GM12864 (cell line): ENCODE results near the gene SLC9A2.

ENCODE experiments used
- DNase-seq: peaks from one replicate; pipeline ENCODE4 v3.0.0-alpha.2; 2011; ENCODE audit warnings: low read depth
- H3K4me3 ChIP-seq: 2 replicates; pipeline ENCODE4 v1.5.1; 2011; ENCODE audit warnings: mild to moderate bottlenecking, low read depth, low read length, control low read depth
- CTCF ChIP-seq: IDR thresholded peaks from 2 replicates; pipeline ENCODE4 v1.5.1; 2011; ENCODE audit warnings: low read depth, mild to moderate bottlenecking, moderate library complexity, low read length, control low read depth, inconsistent platforms; ENCODE audit errors: missing control alignments

Gene SLC9A2

DNA sequence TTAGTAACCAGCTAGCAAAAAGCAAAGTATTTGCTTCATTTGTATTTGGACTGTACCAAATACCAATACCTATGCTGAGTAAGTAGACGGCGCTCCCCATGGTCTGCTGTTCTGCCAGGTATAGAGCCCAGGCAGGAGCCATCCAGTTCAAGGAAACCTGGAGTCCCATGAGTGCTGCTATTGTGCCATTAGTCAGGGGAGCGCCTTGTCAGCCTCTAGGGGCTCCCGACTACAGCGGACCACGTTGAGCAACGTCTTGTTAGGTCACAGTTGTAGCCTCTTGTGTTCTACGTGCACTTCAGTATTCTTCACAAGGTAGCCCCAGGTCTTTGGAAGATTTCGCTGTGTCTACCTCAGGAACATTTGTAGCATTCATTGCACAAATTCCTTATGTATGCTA, 21.6 kb upstream of the SLC9A2 start:
- no peak for DNase-seq
- no peak overlapping the region for H3K4me3 ChIP-seq
- TF ChIP-seq CTCF, result no peak

- H3K4me3 ChIP-seq, result no peak overlapping the region
- TF ChIP-seq CTCF, result no peak
- DNase-seq, result no peak
Observed at GRCh38 chr2:102599486-102599885, 19.9 kb upstream of the SLC9A2 start.

GRCh38 chr2:102601730-102602129, 17.6 kb upstream of the SLC9A2 start:
- no peak for DNase-seq
- no peak for TF ChIP-seq CTCF
- H3K4me3 ChIP-seq, result no peak overlapping the region

DNA sequence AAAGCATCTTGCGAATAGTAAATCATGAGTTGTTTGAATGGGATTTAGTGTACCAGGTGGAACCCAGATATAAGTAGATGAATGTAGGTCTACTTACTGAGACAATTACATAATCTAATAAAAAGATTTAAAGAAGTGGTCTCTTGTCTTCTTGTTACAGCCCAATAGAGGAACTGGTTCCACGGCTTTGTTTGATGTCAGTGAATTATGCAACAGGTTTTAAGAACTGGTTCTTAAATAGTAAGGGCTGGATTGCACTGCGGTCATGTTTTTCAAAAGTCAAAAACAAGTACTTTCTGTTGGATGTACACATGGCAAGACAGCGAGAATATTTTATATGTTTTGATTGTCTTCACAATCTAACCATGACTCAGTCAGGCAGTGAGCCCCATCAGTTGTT, 15.4 kb upstream of the SLC9A2 start:
- DNase-seq, result no peak
- TF ChIP-seq CTCF, result no peak
- no peak overlapping the region for H3K4me3 ChIP-seq

DNA sequence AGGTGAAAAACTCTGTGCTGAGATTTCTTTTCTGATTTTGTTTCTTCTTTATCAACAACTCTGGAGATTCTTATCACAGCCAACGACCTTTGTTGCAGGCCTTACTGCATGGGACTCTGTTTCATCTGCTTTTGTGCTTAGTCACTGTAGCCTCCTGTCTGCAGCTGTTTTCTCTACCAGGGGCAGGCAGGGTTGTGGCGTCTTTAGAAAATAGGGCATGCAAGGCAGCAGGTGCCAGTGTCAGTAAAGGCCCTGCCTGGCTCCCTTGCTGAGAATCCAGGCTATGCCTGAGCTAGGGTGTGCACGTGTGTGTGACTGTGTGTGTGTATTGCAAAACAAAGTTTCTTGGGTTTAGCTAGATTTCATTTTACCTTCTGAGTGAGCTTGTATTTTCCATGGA, 14.6 kb upstream of the SLC9A2 start:
- H3K4me3 ChIP-seq, result no peak overlapping the region
- no peak for TF ChIP-seq CTCF
- no peak for DNase-seq

- TF ChIP-seq CTCF, result no peak
- DNase-seq, result no peak
- H3K4me3 ChIP-seq, result no peak overlapping the region
Observed at GRCh38 chr2:102606353-102606752, 13.0 kb upstream of the SLC9A2 start.

- TF ChIP-seq CTCF, result peak; percentile 97
- no peak for DNase-seq
- H3K4me3 ChIP-seq, result no peak overlapping the region
Observed at GRCh38 chr2:102615620-102616436, 3.5 kb upstream of the SLC9A2 start.
